Fibroblast of skin of scalp (primary cell): ENCODE data around the gene NPAS3.

Experiments
- DNase-seq: peaks from one replicate; pipeline ENCODE4 v3.0.0-alpha.2; 2013

The NPAS3 gene

DNA sequence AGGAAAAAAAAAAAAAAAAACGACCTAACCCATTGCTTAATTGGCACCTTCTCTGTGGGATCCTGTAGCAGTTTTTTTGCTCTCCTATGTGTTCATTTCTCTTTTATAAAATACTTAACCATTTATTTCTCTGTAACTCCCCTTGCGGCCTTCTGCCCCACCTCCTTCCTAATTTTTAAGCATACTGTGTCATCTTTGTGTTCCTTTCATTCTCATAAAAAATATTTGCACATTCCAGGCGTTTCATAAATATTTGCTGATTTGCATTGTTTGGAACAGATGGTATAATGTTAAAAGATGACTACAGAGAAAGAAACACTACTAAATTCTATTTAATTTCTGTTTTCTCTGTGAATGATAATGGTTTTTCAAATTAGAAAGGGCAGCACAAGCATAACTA, 77.9 kb downstream of the NPAS3 start:
- DNase-seq, result peak; percentile 36

DNA sequence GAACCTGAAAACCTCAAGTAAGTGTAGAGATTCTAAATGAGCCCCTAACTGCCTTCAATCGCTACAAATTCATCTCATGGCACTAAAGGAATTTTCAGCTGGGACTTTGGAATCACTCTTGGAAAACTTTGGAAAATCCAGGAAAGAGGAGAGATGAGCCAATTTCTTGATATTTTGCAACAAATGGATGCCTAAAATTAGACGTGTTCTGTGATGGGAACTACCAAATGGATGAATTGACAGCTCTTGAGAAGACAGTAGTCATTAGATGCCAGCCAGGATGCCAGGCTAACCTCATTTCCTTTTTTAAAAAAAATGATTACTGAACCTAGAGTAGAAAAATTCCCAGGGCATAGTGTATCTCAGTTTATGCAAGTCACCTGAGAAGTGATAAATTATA, 78.3 kb downstream of the NPAS3 start:
- DNase-seq, result no peak

DNA sequence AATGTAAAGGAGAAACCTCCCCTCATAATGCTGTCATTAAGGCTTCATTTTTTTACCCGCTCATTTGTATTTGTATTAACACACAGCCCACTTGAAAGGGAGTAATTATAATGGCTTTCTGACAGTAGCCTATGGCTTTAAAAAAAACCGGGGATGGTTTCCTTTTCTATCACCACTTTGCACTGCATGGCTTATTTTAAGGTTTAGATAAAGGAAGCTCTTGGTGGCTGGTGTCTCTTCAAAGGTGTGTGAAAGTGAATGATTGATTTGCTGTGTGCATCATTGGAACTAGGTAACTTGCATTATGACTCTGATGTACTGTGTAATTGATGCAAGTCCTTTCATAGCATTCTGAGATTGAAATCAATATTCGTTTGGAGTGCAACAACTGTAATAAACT, 80.7 kb downstream of the NPAS3 start:
- DNase-seq, result no peak

DNA sequence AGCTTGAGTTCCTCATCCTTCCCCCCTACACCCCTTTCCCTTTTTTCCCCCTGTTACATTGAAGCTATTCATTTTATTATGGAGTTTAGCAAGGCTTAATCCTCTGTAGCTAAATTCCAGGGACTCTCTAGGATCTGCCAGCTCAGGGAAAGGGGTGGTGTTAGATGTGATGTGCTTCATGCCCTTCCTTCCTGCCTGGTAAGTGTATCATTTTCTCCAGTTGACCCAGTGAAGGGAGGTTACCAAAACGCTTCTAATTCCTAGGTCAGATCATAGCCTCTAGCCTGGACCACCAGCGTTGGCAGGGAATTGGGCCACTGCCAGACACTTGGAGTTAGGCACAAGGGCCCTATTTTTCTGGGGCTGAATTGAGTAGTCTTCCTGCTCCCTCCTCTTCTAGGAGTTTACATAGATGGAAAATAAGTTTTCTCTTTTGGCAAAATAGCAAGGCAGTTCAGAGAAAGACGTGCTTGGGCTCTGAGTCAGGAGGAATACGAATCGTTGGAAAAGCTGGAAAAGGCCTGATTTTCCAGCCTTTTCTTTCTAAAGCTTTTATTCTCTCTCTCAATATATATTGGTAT, 88.3 kb downstream of the NPAS3 start:
- peak; percentile 42 for DNase-seq

DNA sequence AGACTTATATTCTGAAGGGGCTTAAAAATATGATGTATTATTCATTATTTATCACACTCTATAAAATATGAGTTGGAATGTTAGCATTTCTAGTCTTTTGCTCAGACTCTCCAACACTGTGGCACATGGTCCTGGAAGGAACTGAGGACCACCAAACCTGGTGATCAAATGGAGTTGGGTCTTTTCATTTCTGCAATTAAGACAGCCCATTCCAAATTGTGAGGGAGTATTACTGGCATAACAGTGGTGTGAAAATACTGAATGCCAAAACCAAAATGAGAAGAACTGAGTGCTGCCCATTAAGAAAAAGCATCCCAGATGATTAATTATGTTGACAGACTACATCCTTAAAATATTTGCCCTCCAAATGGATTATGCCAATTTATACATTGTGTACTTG, 90.8 kb downstream of the NPAS3 start:
- DNase-seq, result no peak

DNA sequence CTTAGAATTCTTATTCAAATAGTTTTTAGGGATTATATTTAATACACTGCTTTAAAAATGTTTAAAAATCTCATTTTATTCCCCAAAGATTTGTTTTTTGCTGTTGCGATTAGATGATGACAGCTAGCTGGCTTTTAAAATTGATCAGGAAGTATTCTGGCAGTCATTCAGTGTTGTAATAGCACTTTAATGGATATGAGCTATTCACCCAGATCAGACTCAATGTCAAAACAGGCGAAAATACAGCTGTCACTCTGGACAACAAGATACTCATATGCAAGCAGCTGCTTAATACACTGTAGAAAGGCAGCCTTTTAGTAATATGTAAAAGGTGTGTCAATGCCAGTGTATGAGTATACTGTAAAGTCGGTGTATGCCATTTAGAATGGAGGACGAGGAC, 91.7 kb downstream of the NPAS3 start:
- DNase-seq, result no peak

DNA sequence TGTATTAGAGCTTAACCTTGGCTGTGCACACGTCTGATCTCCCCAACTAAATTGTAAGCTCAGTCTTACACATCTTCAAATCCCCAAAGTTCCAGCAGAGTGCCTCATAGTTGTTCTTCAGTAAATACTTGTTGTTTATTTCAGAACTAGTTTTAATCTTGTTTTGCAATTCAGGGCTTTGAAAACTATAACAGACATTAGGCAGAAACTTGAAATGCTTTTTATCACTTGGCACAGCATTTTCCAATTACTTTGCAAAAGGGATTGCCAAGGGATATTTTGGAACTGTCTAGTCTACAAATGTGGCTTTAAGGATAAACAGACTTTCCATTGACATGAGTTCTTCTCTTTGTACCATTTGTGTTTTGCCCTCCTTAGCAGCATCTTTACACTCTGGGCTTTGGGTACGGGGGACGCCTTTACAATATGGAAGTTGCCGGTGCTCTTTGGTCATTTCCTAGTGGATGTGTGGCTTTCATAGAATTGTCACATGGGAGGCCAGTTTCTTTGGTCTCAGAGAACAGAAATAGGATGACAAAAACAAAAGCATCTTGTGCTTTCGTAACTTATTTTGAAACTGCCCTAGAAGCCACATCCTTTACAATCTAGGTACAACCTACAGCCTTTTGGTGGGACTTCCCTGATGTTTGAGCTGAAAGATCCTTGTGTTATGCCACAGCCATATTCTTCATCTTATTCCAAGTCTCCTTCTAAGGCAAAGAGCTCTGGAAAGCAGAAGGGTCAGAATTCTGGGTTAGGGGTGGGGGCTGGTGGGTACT, 96.9 kb downstream of the NPAS3 start:
- no peak for DNase-seq

DNA sequence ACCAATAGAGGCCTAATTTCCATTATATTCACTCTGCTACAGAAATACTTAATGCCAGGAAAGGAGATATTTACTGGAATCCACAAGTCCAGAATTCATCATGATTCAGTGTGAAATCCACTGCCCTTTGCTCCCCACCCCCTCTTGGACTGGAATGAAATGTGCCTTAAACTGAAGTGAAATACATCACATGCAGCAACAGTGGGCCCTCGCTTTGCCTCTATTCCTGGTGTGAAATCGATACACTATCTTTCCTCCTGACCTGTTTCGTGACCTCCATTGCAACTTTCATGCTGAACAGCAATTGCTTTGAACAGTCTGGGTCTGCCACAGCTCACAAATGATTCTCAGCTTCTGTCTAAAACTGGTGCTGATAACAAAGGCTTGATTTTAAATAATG, 100.6 kb downstream of the NPAS3 start:
- DNase-seq, result peak; percentile 8

DNA sequence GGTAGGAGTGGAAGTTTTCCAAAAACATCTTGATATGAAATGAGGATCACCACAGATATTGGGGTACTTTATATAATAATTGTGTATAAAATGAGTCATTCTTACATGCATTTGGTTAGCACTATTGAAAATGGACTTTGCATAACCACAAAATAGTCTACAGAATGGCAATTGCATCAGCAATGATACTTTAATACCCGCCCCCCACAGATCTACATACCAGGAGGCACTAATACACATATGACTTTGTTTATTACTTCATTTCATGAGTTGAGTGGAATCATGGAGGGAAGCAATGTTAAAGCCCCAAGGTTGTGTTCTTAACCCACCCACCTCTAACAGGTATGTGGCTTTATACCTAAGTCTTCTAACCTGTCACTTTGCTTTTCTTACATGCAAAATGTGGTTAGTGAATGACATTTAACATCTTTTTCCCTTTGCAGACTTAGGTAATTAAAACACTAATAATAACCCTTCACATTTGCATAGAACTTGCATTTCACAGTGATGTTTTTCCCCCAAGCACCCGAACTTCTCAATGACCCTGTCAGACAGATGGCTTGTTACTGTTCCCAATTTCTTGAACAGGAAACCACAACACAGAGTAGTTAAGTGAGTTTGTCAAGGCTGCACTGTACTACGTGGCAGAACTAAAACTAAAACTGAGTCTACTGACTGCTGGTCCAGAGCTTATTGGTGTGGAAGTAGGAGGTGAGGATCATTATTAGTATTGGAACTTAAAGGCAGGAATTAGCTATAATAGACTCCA, 101.9 kb downstream of the NPAS3 start:
- DNase-seq, result peak; percentile 35

DNA sequence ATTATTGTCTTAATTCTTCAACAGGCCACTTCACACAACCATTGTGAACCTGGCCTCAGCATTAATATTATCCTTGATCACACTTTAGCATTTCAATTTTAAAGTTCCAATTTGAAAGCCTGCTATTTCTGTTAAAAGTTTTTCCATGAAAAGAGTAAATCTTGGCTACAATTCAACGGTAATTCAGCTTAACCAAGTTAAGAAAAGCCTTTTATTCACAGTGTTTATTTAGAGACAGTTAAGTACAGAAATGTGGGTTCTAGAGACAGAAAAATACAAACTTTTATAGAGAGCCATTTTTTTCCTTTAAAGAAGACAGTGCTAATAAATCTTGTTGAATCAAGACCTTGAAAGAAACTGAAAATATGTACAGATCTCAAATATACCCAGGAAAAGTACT, 103.9 kb downstream of the NPAS3 start:
- DNase-seq, result no peak

DNA sequence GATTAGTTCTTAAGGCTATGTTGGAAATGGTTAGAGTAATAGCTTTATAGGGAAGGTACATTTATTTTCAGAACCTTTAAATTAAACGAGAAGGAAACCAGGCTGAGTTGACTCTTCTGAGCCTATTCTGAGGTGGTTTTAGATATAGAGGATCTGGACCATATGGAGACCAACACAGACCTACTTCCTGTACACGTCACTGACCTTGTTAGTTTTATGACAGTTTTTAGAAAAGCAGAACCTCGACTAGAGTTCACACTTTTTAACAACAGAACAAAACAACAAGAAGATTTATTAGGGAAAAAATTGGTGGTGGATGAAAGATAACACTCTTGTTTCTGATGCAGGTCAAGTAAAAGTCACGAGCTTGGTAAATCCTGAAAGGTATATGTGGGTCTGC, 107.1 kb downstream of the NPAS3 start:
- DNase-seq, result no peak

DNA sequence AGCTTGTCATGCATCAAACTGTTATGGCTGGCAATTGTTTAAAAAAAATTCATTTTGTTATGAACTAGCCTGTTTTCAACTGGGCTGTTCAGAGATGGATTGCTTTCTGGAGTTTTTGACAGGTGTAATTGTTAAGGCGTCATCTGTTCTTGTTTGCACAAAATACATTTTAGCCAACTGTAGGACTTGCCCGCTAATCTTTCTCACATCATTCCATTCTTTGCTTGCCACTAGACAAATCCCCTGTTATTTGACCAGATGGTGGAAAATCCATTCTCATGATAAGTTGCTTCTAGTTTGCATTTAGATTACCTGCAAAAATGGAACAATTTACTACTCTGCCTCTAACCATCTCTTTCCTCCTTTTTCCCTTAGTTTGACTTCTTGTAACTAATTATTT, 114.3 kb downstream of the NPAS3 start:
- no peak for DNase-seq

DNA sequence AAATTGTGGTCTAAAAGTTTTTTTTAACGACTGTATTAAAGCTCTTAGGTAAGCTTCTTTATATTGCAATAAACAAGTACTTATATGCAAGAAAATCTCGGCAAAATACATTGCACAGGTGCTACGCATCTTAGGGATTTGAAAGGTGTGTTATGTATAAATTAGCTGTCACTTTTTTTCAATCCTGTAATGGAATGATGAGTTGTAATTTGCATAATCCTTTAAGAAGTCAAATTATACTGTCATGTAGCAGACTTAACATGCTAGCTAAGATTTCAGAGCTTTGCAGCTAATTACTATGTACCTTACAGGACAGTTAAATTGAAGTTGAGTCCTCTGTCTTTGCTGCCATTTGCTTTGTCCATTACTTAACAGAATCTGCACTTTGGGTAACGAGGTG, 117.5 kb downstream of the NPAS3 start:
- DNase-seq, result no peak

DNA sequence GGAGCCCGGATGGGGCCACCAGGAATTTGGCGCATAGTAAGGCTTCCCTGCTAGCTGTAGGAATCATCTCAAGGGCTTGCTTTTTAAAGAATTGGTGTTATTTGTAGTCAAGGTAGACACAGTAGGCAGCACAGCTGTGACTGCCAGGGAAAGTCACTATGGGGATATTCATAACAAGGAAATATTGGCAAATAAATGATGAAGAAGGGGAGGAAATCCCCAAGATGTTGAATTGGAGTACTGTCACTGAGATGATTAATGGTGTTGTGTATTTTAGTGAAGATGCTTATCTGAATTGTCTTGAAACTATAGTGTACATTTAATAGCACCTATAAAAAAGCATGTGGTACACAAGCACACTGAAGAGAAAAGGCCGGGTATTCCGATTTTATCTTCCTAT, 118.9 kb downstream of the NPAS3 start:
- DNase-seq, result no peak

DNA sequence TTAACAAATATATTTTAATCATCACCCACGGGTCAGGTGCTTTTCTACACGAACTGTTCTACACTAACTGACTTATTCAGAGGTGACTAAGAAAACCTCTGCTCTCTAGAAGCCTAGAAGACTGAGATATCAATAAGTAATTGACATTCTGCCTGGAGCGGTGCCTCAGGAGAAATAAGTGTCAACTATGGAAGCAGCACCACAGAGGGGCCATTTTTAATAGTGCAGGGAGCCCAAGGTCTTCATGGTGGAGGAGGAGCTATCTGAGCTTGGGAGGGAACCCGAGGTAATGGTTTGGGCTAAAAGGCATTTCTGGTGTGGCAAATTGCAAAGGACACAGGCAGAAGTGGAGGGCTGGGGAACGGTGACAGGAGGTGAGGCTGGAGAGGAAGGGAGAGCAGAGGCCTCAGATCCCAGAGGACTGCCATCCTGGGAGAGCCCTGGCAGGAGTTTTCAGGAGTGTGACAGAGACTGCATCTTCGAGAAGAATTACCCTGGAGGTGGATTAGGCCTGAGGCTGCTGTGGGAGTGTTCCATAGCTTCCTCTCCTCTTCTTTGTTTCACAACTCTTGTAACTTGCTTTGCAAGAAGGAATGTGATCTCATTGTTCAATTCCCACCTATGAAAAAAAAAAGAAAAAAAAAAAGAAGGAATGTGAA, 123.1 kb downstream of the NPAS3 start:
- DNase-seq, result no peak

DNA sequence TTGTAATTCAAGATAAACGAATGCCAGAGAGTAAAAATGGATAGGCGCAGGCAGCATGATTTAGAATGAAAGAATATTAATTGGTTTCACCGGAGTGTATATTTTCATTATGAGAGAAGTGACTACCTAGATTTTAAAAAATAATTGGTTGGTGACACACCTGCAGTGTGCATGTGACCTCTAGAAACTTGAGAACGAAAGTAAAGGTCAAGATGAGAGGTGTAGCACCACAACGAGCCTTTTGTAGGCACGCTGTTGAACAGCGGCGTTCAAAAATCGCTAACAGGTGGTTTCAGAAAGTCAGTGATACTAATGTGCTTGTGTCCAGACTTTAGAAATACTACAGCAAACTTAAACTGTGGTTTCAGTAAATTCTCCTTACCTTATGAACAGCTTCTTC, 123.8 kb downstream of the NPAS3 start:
- no peak for DNase-seq

DNA sequence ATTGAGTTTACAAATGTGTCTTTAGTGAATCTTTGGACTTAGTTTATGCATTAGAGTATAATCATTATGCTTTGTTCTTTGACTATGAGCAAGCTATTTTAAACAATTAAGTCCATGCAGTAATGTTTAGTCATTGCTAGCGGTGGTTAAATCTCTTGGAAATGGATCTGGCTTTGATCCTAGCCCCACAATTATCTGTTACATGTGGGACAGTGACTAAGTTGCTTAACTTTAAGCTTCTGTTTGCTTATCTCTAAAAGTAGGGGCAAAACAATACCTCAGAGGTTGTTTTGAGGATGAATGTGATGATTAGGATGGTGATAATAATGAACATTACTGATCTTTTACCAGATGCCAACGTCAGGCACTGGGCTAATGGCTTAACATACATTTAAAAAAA, 124.2 kb downstream of the NPAS3 start:
- DNase-seq, result no peak

DNA sequence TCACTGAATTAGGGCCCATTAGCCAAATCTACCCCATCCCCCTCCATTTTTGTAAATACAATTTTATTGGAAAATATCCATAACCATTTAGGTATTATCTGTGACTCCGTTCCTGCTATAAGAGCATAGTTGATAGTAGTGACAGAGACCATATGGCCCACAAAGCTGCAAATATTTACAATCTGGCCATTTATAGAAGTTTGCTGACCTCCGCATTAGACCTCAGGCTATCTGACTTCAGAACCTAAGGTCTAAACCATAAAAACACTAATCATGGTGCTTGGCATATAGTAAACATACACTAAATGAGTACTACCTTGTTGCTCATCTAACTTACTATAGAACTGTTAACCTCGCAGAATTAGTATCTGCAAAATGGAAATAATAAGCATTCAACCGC, 124.8 kb downstream of the NPAS3 start:
- DNase-seq, result no peak

DNA sequence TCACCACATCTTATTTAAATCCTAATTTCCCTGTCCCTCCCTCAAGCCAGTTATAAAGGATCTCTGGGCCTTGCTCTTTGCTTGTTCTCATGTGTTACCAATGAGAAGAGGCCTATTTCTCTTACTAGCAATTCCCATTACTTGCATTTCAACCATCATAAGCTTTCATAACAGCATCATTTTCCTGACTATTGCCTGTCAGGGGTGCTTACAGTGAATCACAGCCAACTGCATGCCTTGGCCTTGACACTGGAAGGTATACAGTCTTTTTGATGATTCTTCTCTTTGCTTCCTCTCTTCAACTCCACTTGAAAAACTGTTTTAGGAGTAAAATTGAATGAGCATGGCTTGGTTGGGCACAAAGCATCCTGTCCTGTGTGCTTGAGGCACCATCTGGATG, 127.0 kb downstream of the NPAS3 start:
- DNase-seq, result no peak

DNA sequence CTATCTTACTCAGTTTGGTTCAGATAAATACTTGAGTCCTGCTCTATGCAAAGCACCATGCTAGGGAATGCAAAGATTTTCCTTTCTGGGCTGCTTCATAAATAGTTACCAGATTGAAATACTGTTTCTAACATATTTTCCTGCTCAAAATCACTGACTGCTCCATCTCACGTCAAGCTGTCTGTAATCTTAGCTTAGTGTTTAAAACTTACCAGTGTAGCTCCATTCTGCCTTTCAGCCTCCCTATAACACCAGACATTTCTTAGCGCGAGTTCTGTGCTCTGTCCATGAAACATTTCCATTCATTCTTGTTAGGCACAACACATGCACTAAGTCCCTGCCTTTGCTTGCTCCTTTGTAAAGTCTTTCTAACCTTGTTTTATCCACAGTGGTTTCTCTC, 129.4 kb downstream of the NPAS3 start:
- no peak for DNase-seq

DNA sequence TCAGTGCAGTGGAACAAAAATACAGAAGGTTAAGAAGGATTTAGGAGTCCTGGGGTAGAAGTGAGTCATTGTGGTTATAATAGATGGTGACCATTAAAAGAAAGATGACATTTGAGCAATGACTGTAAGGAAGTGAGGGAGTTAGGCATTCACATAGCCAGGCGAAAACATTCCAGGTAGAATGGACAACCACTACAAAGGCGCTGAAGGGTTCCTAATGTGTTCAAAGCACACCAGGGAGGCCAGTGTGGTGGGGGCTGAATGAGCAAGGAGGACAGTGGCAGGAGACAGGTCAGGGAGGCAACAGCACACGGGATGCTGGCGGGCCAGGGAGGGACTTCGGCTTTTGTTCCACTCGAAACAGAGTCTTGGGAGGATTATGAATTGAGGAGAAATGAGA, 129.9 kb downstream of the NPAS3 start:
- DNase-seq, result no peak

DNA sequence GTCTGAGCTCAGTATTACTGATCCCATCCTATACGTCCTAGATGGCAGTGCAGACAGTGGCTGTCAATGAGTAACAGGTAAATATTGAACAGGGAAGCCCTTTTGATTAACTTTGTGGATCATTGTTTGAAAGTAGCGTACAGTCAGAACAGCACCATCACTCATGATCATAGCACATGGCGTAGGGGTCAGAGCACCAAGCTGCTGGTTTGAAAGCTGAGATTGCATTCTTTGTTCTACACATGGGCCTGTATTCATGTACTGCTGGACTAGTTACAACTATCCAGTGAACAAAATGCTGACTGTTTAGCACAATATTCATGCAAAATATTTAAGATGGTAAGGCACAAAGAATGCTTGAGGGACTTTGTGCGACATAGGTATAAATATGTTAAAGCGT, 131.8 kb downstream of the NPAS3 start:
- no peak for DNase-seq

DNA sequence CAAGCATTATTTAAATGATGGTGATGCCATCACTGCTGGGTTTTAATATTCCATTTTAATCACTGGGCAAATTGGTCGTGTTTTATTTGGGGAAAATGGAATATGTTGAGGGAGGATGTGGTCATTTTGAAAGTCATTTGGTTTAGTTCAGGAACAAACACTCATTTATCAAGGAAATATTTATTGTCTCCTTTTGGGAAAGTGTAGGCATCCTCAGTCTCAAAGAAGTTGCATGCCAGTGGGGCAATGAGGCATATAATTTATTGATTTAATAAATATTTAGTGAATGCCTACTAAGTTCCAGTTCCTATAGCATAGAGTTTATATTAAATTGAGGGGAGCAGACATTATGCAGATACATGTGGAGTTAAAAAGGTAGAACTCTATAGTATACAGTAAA, 134.3 kb downstream of the NPAS3 start:
- DNase-seq, result no peak

DNA sequence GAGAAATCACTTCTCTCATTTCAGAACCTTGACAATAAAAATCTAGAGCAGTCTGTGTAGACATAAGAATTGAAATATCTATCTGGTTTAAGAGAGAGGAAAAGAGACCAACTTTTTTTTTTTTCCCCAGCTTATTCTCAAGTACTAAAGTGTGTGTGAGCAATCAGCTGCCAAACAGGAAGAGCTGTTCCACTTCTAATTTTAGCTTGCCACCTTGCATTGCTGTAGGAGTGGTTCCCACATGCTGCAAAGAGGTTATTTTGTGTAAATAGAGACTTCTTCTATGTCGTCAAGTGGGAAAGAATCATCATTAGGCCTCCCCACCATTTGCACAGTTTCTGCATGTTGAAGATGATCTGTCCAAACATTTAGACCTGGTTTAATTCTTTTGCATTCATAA, 142.6 kb downstream of the NPAS3 start:
- DNase-seq, result no peak
